ENCODE results near the gene CDC42EP1.

CDC42EP1 gene

GRCh38 chr22:37610480-37611129, 50.3 kb downstream of the CDC42EP1 start:
- no peak for DNase-seq (ENCODE audit: low read depth, low spot score)

GRCh38 chr22:37611207-37611606, 50.9 kb downstream of the CDC42EP1 start:
- no peak for DNase-seq (ENCODE audit: low read depth, low spot score)

GRCh38 chr22:37616201-37617083, 56.2 kb downstream of the CDC42EP1 start:
- no peak for DNase-seq (ENCODE audit: low read depth, low spot score)

GRCh38 chr22:37617431-37617830, 57.2 kb downstream of the CDC42EP1 start:
- DNase-seq (ENCODE audit: low read depth, low spot score), result no peak

GRCh38 chr22:37618072-37618656, 57.9 kb downstream of the CDC42EP1 start:
- DNase-seq (ENCODE audit: low read depth, low spot score), result no peak

GRCh38 chr22:37618674-37619073, 58.4 kb downstream of the CDC42EP1 start:
- no peak for DNase-seq (ENCODE audit: low read depth, low spot score)
